Measurements from ENCODE around the gene ROBO3.

The ROBO3 gene

DNA sequence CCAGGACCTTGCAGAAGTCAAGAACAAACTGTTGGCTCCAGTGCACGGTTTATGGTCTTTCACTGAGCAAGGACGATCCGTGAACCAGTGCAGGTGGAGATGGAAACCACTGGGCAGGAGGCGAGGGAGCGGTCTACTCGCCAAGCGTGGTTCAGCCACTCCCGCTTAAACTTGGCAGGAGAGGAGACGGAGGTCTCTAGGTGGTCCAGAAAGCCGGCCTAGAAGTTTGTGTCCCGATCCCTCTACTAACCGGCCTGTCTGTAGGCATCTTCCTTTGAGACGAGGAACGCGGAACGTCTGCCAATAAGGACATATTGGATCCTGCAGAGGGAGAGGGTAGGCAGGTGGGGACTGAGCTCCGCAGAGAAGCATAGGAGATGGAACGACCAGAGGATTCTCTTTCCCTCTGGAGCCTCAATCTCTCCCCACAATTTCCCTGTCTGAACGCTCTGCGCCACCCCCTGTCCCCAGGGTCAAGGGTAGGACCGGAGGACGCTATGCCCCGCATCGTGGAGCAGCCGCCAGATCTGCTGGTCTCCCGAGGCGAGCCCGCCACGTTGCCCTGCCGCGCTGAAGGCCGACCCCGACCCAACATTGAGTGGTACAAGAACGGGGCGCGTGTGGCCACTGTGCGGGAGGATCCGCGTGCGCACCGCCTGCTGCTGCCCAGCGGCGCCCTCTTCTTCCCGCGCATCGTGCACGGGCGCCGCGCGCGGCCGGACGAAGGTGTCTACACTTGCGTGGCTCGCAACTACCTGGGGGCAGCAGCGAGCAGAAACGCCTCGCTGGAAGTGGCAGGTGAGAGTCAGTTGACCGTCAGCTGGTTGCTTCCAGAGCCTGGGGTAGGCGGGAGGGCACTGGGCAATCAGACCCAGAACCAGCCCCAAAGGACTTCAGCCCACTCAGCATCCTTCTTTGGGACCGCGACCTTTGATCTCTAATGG, 3.4 kb downstream of the ROBO3 start:
- peaks cover 25% of the 10 kb centered on the region for H3K4me1 ChIP-seq (ENCODE audit: control insufficient read depth, insufficient read depth, low read length)
- no peaks in the 10 kb centered on the region for H3K9me3 ChIP-seq (replicated peaks; ENCODE audit: low read length)
- no peak overlapping the region for H3K9ac ChIP-seq (ENCODE audit: low read depth, low read length)
- H3K4me2 ChIP-seq (ENCODE audit: low read length) = peak overlapping the region; percentile 51
- H3K4me3 ChIP-seq (ENCODE audit: low read length) = no peak overlapping the region
- no peaks in the 10 kb centered on the region for H3K36me3 ChIP-seq (ENCODE audit: insufficient read depth, low read length)
- peaks cover 97% of the 10 kb centered on the region for H3K27me3 ChIP-seq (ENCODE audit: control insufficient read depth, insufficient read depth, low read length)

DNA sequence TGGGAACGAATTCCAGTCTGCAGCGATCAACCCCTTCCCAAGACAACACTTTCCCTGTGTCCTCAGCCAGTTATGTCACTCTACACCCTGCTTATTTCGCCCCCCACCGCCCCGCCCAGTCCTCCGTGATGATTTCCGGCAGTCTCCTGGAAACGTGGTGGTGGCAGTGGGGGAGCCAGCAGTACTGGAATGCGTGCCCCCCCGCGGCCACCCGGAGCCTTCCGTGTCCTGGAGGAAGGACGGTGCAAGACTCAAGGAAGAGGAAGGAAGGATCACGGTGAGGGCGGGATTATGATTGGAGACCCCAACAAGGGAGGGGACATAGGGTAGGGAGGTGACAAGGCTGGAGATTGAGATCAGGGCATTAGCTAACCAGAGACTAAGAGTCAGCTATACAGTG, 4.1 kb downstream of the ROBO3 start:
- Histone ChIP-seq H3K36me3 (ENCODE audit: insufficient read depth, low read length) (no peaks in the 10 kb centered on the region), H3K9me3 (replicated peaks; ENCODE audit: low read length) (no peaks in the 10 kb centered on the region), H3K4me1 (ENCODE audit: control insufficient read depth, insufficient read depth, low read length) (peaks cover 25% of the 10 kb centered on the region), H3K9ac (ENCODE audit: low read depth, low read length) (no peak overlapping the region), H3K4me2 (ENCODE audit: low read length) (peak overlapping the region; percentile 51), H3K4me3 (ENCODE audit: low read length) (no peak overlapping the region), H3K27me3 (ENCODE audit: control insufficient read depth, insufficient read depth, low read length) (peaks cover 97% of the 10 kb centered on the region)

GRCh38 chr11:124869856-124870387, 4.7 kb downstream of the ROBO3 start:
- Histone ChIP-seq H3K9me3 (replicated peaks; ENCODE audit: low read length) (no peaks in the 10 kb centered on the region), H3K27me3 (ENCODE audit: control insufficient read depth, insufficient read depth, low read length) (peaks cover 92% of the 10 kb centered on the region), H3K36me3 (ENCODE audit: insufficient read depth, low read length) (no peaks in the 10 kb centered on the region), H3K4me1 (ENCODE audit: control insufficient read depth, insufficient read depth, low read length) (peaks cover 24% of the 10 kb centered on the region), H3K4me2 (ENCODE audit: low read length) (no peak overlapping the region), H3K9ac (ENCODE audit: low read depth, low read length) (no peak overlapping the region), H3K4me3 (ENCODE audit: low read length) (no peak overlapping the region)

- Histone ChIP-seq H3K4me3 (ENCODE audit: low read length) (no peak overlapping the region), H3K27me3 (ENCODE audit: control insufficient read depth, insufficient read depth, low read length) (peaks cover 87% of the 10 kb centered on the region), H3K4me2 (ENCODE audit: low read length) (no peak overlapping the region), H3K9me3 (replicated peaks; ENCODE audit: low read length) (no peaks in the 10 kb centered on the region), H3K4me1 (ENCODE audit: control insufficient read depth, insufficient read depth, low read length) (peaks cover 19% of the 10 kb centered on the region), H3K36me3 (ENCODE audit: insufficient read depth, low read length) (no peaks in the 10 kb centered on the region), H3K9ac (ENCODE audit: low read depth, low read length) (no peak overlapping the region)
These were observed 5.2 kb downstream of the ROBO3 start for GRCh38 chr11:124870430-124870829.

DNA sequence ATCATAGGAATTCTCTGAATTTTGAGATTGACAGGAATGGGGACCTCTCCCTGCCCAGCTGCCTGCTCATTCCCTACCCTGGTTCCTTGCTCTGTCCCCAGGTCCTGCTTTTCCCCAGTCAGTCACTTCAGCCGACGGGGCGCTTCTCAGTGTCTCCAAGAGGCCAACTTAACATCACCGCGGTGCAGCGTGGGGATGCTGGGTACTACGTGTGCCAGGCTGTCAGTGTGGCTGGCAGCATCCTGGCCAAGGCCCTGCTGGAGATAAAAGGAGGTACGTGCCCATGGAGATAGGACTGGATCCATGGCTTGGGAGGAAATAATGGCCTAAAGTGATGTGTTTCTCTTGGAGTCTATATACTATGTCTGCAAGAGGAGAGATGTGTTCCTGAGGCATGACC, 7.0 kb downstream of the ROBO3 start:
- Histone ChIP-seq H3K4me1 (ENCODE audit: control insufficient read depth, insufficient read depth, low read length) (peaks cover 21% of the 10 kb centered on the region), H3K36me3 (ENCODE audit: insufficient read depth, low read length) (no peaks in the 10 kb centered on the region), H3K4me3 (ENCODE audit: low read length) (no peak overlapping the region), H3K27me3 (ENCODE audit: control insufficient read depth, insufficient read depth, low read length) (peaks cover 69% of the 10 kb centered on the region), H3K9ac (ENCODE audit: low read depth, low read length) (no peak overlapping the region), H3K4me2 (ENCODE audit: low read length) (no peak overlapping the region), H3K9me3 (replicated peaks; ENCODE audit: low read length) (no peaks in the 10 kb centered on the region)

- Histone ChIP-seq H3K27me3 (ENCODE audit: control insufficient read depth, insufficient read depth, low read length) (peaks cover 66% of the 10 kb centered on the region), H3K9me3 (replicated peaks; ENCODE audit: low read length) (no peaks in the 10 kb centered on the region)
These were observed 7.5 kb downstream of the ROBO3 start for GRCh38 chr11:124872741-124873140.

GRCh38 chr11:124873951-124874350, 8.7 kb downstream of the ROBO3 start:
- Histone ChIP-seq H3K27me3 (ENCODE audit: control insufficient read depth, insufficient read depth, low read length) (peaks cover 54% of the 10 kb centered on the region), H3K36me3 (ENCODE audit: insufficient read depth, low read length) (no peaks in the 10 kb centered on the region), H3K4me2 (ENCODE audit: low read length) (no peak overlapping the region), H3K9me3 (replicated peaks; ENCODE audit: low read length) (no peaks in the 10 kb centered on the region), H3K9ac (ENCODE audit: low read depth, low read length) (no peak overlapping the region), H3K4me3 (ENCODE audit: low read length) (no peak overlapping the region), H3K4me1 (ENCODE audit: control insufficient read depth, insufficient read depth, low read length) (peaks cover 17% of the 10 kb centered on the region)

More at GRCh38 chr11:124872741-124873140, 7.5 kb downstream of the ROBO3 start:
- no peak overlapping the region for H3K4me3 ChIP-seq (ENCODE audit: low read length)
- no peaks in the 10 kb centered on the region for H3K36me3 ChIP-seq (ENCODE audit: insufficient read depth, low read length)
- H3K4me2 ChIP-seq (ENCODE audit: low read length) = no peak overlapping the region
- H3K4me1 ChIP-seq (ENCODE audit: control insufficient read depth, insufficient read depth, low read length) = peaks cover 21% of the 10 kb centered on the region
- H3K9ac ChIP-seq (ENCODE audit: low read depth, low read length) = no peak overlapping the region

GRCh38 chr11:124874571-124875255, 9.5 kb downstream of the ROBO3 start:
- Histone ChIP-seq H3K4me1 (ENCODE audit: control insufficient read depth, insufficient read depth, low read length) (peaks cover 13% of the 10 kb centered on the region), H3K4me2 (ENCODE audit: low read length) (no peak overlapping the region), H3K9me3 (replicated peaks; ENCODE audit: low read length) (no peaks in the 10 kb centered on the region), H3K4me3 (ENCODE audit: low read length) (no peak overlapping the region), H3K27me3 (ENCODE audit: control insufficient read depth, insufficient read depth, low read length) (peaks cover 46% of the 10 kb centered on the region), H3K36me3 (ENCODE audit: insufficient read depth, low read length) (no peaks in the 10 kb centered on the region), H3K9ac (ENCODE audit: low read depth, low read length) (no peak overlapping the region)

- Histone ChIP-seq H3K4me3 (ENCODE audit: low read length) (peak overlapping the region; percentile 81), H3K9me3 (replicated peaks; ENCODE audit: low read length) (no peaks in the 10 kb centered on the region), H3K9ac (ENCODE audit: low read depth, low read length) (peak overlapping the region; percentile 93), H3K36me3 (ENCODE audit: insufficient read depth, low read length) (no peaks in the 10 kb centered on the region), H3K27me3 (ENCODE audit: control insufficient read depth, insufficient read depth, low read length) (peaks cover 39% of the 10 kb centered on the region), H3K4me1 (ENCODE audit: control insufficient read depth, insufficient read depth, low read length) (peaks cover 13% of the 10 kb centered on the region), H3K4me2 (ENCODE audit: low read length) (peak overlapping the region; percentile 95)
These were observed 10.2 kb downstream of the ROBO3 start for GRCh38 chr11:124875401-124875800.

DNA sequence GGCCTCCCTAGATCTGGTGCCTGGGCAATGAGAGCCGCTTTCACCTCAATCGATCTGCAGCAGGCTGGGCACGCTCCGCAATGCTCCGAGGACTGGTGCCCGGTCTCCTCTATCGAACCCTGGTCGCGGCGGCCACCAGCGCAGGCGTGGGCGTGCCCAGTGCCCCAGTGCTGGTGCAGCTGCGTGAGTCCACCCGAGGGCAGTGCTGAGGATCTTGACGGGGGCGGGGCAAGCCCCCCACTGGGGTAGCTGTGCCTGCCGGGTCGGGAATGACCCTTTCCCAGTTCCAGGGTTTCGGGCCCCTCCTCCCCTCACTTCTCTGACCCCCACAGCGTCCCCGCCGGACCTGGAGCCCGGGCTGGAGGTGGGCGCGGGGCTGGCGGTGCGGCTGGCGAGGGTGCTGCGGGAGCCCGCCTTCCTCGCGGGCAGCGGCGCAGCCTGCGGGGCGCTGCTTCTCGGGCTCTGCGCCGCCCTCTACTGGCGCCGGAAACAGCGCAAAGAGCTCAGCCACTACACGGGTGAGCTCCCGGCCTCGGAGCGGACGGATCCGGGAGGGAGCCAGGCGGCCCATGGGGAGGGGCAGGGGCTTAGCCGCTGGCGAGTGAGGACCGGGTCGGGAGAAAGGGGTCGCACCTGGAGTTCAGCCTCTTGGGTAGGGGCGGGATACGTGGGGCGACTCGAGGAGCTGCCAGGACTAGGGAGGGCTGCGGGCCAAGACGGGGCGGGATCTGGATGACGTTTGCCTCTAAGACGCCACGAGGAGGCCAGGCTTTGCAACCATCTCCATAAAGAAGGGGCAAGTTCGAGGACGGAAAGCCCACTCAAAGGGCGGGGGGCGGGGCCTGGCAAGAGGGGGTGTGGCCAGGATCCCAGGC, 10.9 kb downstream of the ROBO3 start:
- Histone ChIP-seq H3K9ac (ENCODE audit: low read depth, low read length) (peak overlapping the region; percentile 93), H3K4me3 (ENCODE audit: low read length) (peak overlapping the region; percentile 81), H3K27me3 (ENCODE audit: control insufficient read depth, insufficient read depth, low read length) (peaks cover 31% of the 10 kb centered on the region), H3K4me1 (ENCODE audit: control insufficient read depth, insufficient read depth, low read length) (peaks cover 13% of the 10 kb centered on the region), H3K9me3 (replicated peaks; ENCODE audit: low read length) (no peaks in the 10 kb centered on the region), H3K4me2 (ENCODE audit: low read length) (peak overlapping the region; percentile 95), H3K36me3 (ENCODE audit: insufficient read depth, low read length) (no peaks in the 10 kb centered on the region)
